ENCODE measurements around the gene PTPN4. TPM values are rescaled to one million over a fixed set of nuclear protein-coding genes. Genes with fewer than 3 reads are reported as not detected.

Gene PTPN4
- total RNA-seq, 1 experiment from 2014 or later, result 60.7 TPM

DNA sequence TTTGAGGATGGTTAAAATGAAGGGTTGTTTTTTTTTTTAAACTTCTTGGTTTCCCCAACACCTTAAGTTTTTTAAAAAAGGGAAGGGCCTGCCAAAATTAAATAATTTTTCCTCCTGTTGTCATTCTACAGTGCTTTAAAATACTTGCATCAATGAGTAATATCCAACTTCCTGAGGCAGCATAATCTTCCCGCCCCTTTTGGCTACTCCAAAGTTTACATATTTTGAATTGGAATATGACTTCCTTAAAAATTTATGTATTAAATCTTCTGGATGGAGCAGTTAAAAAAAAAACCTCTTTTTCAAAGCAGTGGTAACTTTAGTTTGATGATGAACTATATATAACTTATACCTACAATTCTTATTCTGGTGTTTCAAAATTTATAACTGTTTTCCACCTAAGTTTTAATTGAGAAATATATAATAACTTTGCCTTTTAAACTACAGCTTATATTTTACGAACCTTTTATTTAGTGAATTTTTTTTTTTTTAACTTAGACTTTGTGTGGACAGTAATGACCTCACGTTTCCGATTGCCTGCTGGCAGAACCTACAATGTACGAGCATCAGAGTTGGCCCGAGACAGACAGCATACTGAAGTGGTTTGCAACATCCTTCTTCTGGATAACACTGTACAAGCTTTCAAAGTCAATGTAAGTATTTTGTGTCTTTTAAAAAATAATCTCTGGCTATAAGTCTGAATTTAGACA is 49.8 kb downstream of the PTPN4 start:
- BruUV-seq (replicated peaks), result no TSS peak
- POLR2A ChIA-PET (ENCODE audit: unreplicated experiment), result no interaction called here
- CTCF ChIA-PET, result interaction anchor here (0.6 kb wide), 1 partner anchor 224 kb away, joined by 4 read pairs; no protein-coding TSS in a partner anchor
- Histone ChIP-seq H3K27me3 (ENCODE audit: insufficient read depth, low read depth) (no peaks in the 10 kb centered on the region), H2AFZ (no peak overlapping the region), H3F3A (ENCODE audit: insufficient read depth, low read depth) (peaks cover 5% of the 10 kb centered on the region; the same call in 1 of the 2 replicates), H3K4me3 (no peak overlapping the region), H3K36me3 (ENCODE audit: low read depth) (peaks cover 27% of the 10 kb centered on the region), H3K9me3 (ENCODE audit: insufficient read depth, low read depth) (peaks cover 5% of the 10 kb centered on the region; the same call in 1 of the 2 replicates), H3K9me2 (ENCODE audit: insufficient read depth) (no peaks in the 10 kb centered on the region), H3K4me1 (replicated peaks; ENCODE audit: insufficient read depth) (peaks cover 16% of the 10 kb centered on the region), H3K79me2 (ENCODE audit: low read depth) (peaks cover 48% of the 10 kb centered on the region), H3K4me2 (no peak overlapping the region), H4K20me1 (ENCODE audit: insufficient read depth) (no peaks in the 10 kb centered on the region; the same call in 1 of the 2 replicates), H3K27ac (peak overlapping the region; percentile 58)
- no peak for DNase-seq
- TF ChIP-seq EZH2 (IDR thresholded peaks at IDR 0.05; ENCODE audit: low read depth) (no peak), CTCF (conservative IDR thresholded peaks at IDR 0.05) (no peak)
- intact Hi-C loops (cut with micrococcal nuclease; ENCODE audit: unreplicated experiment), result loop anchor here (5.0 kb wide), 1 partner anchor 47 kb away; no protein-coding TSS in a partner anchor

DNA sequence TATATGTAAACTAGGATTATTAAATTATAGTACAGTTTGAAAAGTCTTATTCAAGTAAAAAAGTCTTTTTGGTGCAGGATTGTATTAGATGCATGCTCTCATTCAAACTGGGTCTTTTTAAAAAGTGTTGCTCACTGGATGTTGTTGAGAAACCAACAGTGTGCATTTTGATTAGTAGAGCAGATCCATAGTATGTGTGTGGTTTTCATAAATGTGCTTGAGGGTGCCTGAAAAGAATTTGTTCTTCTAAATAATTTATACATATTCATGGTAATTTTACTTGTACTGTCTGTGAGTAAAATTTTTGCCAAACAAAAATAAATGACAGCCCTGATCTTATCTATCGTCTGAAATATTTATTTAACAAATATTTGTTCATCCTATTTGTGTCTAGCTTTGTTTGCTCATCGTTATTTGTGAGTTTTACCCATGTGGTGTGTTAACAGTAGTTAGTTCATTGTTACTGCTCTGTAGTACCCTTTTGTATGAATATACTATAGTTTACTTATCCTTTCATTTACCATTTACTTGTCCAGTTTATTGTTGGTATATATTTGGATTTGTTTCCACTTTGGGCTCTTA is 50.4 kb downstream of the PTPN4 start:
- H3K4me3 ChIP-seq, result no peak overlapping the region
- H3F3A ChIP-seq (ENCODE audit: insufficient read depth, low read depth), result peaks cover 5% of the 10 kb centered on the region; the same call in 1 of the 2 replicates
- ChIA-PET POLR2A (ENCODE audit: unreplicated experiment) (no interaction called here), CTCF (no interaction called here)
- intact Hi-C loops (cut with micrococcal nuclease; ENCODE audit: unreplicated experiment), result no loop called here
- no peak overlapping the region for H3K4me2 ChIP-seq
- 0 out of 2 replicates have a peak, but pooled peaks cover 3% of the 10 kb centered on the region for H3K9me3 ChIP-seq (ENCODE audit: insufficient read depth, low read depth)
- no peak for DNase-seq
- peaks cover 16% of the 10 kb centered on the region for H3K4me1 ChIP-seq (replicated peaks; ENCODE audit: insufficient read depth)
- TF ChIP-seq EZH2 (IDR thresholded peaks at IDR 0.05; ENCODE audit: low read depth) (no peak), CTCF (conservative IDR thresholded peaks at IDR 0.05) (no peak)
- no peaks in the 10 kb centered on the region for H3K27me3 ChIP-seq (ENCODE audit: insufficient read depth, low read depth)
- peaks cover 30% of the 10 kb centered on the region for H3K36me3 ChIP-seq (ENCODE audit: low read depth)
- H4K20me1 ChIP-seq (ENCODE audit: insufficient read depth), result no peaks in the 10 kb centered on the region; the same call in 1 of the 2 replicates
- H3K9me2 ChIP-seq (ENCODE audit: insufficient read depth), result no peaks in the 10 kb centered on the region
- H2AFZ ChIP-seq, result no peak overlapping the region
- H3K79me2 ChIP-seq (ENCODE audit: low read depth), result peaks cover 47% of the 10 kb centered on the region
- H3K27ac ChIP-seq, result peak overlapping the region; percentile 1; the same call in 1 of the 2 replicates
- no TSS peak for BruUV-seq (replicated peaks)

GRCh38 chr2:119814216-119814615 is 54.5 kb downstream of the PTPN4 start:
- Histone ChIP-seq H3K4me2 (no peak overlapping the region), H3F3A (ENCODE audit: insufficient read depth, low read depth) (peaks cover 13% of the 10 kb centered on the region), H3K79me2 (ENCODE audit: low read depth) (peaks cover 73% of the 10 kb centered on the region), H3K4me3 (no peak overlapping the region), H3K27me3 (ENCODE audit: insufficient read depth, low read depth) (no peaks in the 10 kb centered on the region), H3K36me3 (ENCODE audit: low read depth) (peaks cover 33% of the 10 kb centered on the region), H2AFZ (no peak overlapping the region), H3K4me1 (replicated peaks; ENCODE audit: insufficient read depth) (peaks cover 7% of the 10 kb centered on the region; the same call in 1 of the 2 replicates), H3K9me3 (ENCODE audit: insufficient read depth, low read depth) (peaks cover 9% of the 10 kb centered on the region; the same call in 1 of the 2 replicates), H3K9me2 (ENCODE audit: insufficient read depth) (no peaks in the 10 kb centered on the region), H3K27ac (no peak overlapping the region), H4K20me1 (ENCODE audit: insufficient read depth) (peaks cover 6% of the 10 kb centered on the region; the same call in 1 of the 2 replicates)
- no peak for DNase-seq
- POLR2A ChIA-PET (ENCODE audit: unreplicated experiment), result no interaction called here
- intact Hi-C loops (cut with micrococcal nuclease; ENCODE audit: unreplicated experiment), result no loop called here
- BruUV-seq (replicated peaks), result no TSS peak
- no peak for TF ChIP-seq EZH2 (IDR thresholded peaks at IDR 0.05; ENCODE audit: low read depth)
- TF ChIP-seq CTCF (conservative IDR thresholded peaks at IDR 0.05), result no peak
- CTCF ChIA-PET, result no interaction called here

Measured in PC-9 (cell line).